ENCODE measurements around the gene HIVEP3.

DNA sequence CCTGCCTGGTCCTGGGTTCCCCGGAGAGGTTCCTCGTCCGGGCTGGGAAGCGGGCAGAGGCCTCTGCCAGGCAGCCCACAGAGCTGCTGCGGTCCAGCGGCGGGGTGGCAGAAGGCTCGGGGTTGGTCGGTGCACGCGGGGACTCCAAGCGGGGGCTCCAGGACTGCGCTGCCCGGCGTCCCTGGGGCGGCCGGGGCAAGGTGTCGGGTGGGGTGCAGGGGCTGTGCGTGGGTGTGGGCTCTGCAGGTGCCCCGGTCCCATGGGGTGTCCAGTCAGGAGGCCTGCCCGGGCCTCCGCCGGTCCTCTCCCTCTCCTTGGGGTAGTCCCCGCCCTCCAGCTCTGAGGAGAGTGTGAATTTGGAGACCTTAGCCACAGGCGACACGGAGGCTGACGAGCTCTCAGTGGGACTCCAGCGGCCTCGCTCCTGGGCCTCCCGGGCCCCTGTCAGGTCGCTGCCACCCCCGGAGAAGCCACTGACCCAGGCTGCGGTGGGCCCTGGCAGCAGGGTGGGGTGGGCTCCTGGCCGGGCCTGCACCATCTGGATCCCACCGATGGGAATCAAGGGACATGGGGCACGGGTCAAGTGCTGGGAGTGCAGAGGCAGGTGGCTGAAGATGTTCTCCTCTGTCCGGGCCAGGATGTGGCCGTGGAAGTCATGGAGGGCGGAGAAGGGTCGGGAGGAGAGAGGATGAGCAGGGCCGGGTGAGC, 408.0 kb downstream of the HIVEP3 start:
- TF ChIP-seq, protein P1, sequence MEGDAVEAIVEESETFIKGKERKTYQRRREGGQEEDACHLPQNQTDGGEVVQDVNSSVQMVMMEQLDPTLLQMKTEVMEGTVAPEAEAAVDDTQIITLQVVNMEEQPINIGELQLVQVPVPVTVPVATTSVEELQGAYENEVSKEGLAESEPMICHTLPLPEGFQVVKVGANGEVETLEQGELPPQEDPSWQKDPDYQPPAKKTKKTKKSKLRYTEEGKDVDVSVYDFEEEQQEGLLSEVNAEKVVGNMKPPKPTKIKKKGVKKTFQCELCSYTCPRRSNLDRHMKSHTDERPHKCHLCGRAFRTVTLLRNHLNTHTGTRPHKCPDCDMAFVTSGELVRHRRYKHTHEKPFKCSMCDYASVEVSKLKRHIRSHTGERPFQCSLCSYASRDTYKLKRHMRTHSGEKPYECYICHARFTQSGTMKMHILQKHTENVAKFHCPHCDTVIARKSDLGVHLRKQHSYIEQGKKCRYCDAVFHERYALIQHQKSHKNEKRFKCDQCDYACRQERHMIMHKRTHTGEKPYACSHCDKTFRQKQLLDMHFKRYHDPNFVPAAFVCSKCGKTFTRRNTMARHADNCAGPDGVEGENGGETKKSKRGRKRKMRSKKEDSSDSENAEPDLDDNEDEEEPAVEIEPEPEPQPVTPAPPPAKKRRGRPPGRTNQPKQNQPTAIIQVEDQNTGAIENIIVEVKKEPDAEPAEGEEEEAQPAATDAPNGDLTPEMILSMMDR (IDR thresholded peaks at IDR 0.05) = no peak
- no peak for TF ChIP-seq POLR2A (IDR thresholded peaks at IDR 0.05)

All from esophagus squamous epithelium (tissue), 4 donors.